Measurements from ENCODE around the gene PCDHGA4. TPM values are rescaled to one million over a fixed set of nuclear protein-coding genes. Genes with fewer than 3 reads are reported as not detected.

The PCDHGA4 gene
- total RNA-seq, 2 donors from 2014 or later, result 0.86 to 5.0 TPM

DNA sequence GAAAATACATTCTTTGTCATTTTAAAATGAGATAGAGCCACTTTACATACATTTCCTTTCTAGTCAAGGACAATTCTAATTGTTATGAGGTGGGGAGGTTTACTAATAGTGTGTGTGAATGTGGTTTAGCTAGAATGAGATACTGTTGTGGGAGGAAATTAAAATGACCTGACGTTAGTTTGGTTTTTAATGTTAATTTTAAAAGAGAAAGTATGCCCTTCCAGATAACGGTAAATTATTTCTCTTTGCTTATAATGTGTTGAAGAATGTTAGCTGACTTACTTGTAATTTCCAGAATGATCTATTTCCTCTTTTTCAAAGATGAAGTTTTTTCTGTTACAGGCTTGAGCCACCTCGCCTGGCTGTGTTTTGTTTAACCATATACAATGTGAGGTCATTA is 32.6 kb upstream of the PCDHGA4 start:
- Mint-ChIP-seq H3K27me3 (ENCODE audit: insufficient read depth) (peaks cover 8% of the 10 kb centered on the region), H3K9me3 (peaks cover 45% of the 10 kb centered on the region), H3K4me3 (peak overlapping the region; percentile 99), H3K4me1 (peaks cover 2% of the 10 kb centered on the region), H3K36me3 (ENCODE audit: low read depth) (peaks cover 30% of the 10 kb centered on the region), H3K27ac (no peak overlapping the region)
- no peak for DNase-seq
- no peak for TF ChIP-seq CTCF (conservative IDR thresholded peaks at IDR 0.05)
- Histone ChIP-seq H3K9me3 (ENCODE audit: control insufficient read depth, low read length) (peaks cover 46% of the 10 kb centered on the region), H3K4me1 (ENCODE audit: control insufficient read depth, insufficient read depth, low read length) (no peaks in the 10 kb centered on the region), H3K4me3 (ENCODE audit: low read length) (no peak overlapping the region), H3K9ac (ENCODE audit: extremely low read depth, low read length, poor library complexity, severe bottlenecking) (no peak overlapping the region), H3K36me3 (ENCODE audit: control insufficient read depth, insufficient read depth, low read length) (peaks cover 24% of the 10 kb centered on the region), H3K27ac (ENCODE audit: low read depth, low read length) (no peak overlapping the region), H3K27me3 (ENCODE audit: control insufficient read depth, insufficient read depth, low read length, poor library complexity, severe bottlenecking) (no peaks in the 10 kb centered on the region)
- 92 to 93% methylated on average over 2 of the region's 3 CpGs for WGBS, 2 experiments (ENCODE audit: insufficient coverage in 1 of 2, insufficient read length in 1 of 2)

DNA sequence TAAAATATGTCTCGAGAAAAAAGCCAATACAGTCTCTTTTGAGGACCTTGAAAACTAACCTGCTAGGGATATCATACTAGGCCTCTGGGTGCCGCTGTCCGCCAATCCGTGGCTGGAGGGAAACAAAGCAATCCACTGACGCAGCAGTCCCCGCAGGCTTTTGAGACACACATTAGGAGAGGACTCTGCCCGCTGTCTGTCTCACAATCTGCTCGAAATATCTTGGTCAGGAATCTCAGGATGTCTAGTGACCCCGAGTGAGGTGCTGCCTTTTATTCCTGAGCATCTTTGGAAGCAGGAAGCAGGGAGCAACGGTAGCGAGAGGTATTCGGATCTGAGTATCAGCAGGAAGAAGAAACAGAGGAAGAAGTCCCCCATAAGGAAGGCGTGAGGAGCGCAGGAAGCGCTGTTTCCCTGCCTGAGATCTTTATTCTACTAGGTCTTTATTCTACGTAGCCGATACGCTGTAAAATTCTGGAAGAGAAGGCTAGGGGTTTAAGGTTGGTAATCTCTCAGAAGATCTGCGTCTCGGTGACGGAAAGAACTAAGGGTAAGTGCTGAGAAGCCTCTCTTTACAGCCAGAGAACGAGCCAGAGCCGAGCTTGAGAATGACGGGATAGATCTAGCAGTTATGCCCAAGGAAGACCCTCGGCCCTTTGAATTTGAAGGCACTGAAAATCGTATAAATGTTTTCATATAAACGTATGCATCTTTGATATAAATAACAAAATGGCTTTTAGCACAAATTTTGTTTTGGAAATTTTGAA is 28.6 kb upstream of the PCDHGA4 start:
- peaks cover 13% of the 10 kb centered on the region for H3K27me3 Mint-ChIP-seq (ENCODE audit: insufficient read depth)
- Histone ChIP-seq H3K36me3 (ENCODE audit: control insufficient read depth, insufficient read depth, low read length) (no peaks in the 10 kb centered on the region), H3K27me3 (ENCODE audit: control insufficient read depth, insufficient read depth, low read length, poor library complexity, severe bottlenecking) (no peaks in the 10 kb centered on the region), H3K9ac (ENCODE audit: extremely low read depth, low read length, poor library complexity, severe bottlenecking) (peak overlapping the region; percentile 28), H3K4me1 (ENCODE audit: control insufficient read depth, insufficient read depth, low read length) (no peaks in the 10 kb centered on the region), H3K4me3 (ENCODE audit: low read length) (peak overlapping the region; percentile 61), H3K9me3 (ENCODE audit: control insufficient read depth, low read length) (peaks cover 15% of the 10 kb centered on the region), H3K27ac (ENCODE audit: low read depth, low read length) (no peak overlapping the region)
- 75 to 84% methylated on average over 27 of the region's 27 CpGs for WGBS, 2 experiments (ENCODE audit: insufficient coverage in 1 of 2, insufficient read length in 1 of 2)
- no peaks in the 10 kb centered on the region for H3K4me1 Mint-ChIP-seq
- H3K4me3 Mint-ChIP-seq, result peak overlapping the region; percentile 71
- TF ChIP-seq CTCF (conservative IDR thresholded peaks at IDR 0.05), result peak; percentile 89
- peak; percentile 91 for DNase-seq
- H3K36me3 Mint-ChIP-seq (ENCODE audit: low read depth), result peaks cover 9% of the 10 kb centered on the region
- peak overlapping the region; percentile 98 for H3K27ac Mint-ChIP-seq
- H3K9me3 Mint-ChIP-seq, result peaks cover 23% of the 10 kb centered on the region

GRCh38 chr5:141328231-141328630 is 26.6 kb upstream of the PCDHGA4 start:
- no peak overlapping the region for H3K27ac Mint-ChIP-seq

More at GRCh38 chr5:141328231-141328630, 26.6 kb upstream of the PCDHGA4 start:
- Histone ChIP-seq H3K9ac (ENCODE audit: extremely low read depth, low read length, poor library complexity, severe bottlenecking) (no peak overlapping the region), H3K9me3 (ENCODE audit: control insufficient read depth, low read length) (peaks cover 7% of the 10 kb centered on the region), H3K36me3 (ENCODE audit: control insufficient read depth, insufficient read depth, low read length) (no peaks in the 10 kb centered on the region), H3K4me1 (ENCODE audit: control insufficient read depth, insufficient read depth, low read length) (no peaks in the 10 kb centered on the region), H3K27me3 (ENCODE audit: control insufficient read depth, insufficient read depth, low read length, poor library complexity, severe bottlenecking) (no peaks in the 10 kb centered on the region), H3K27ac (ENCODE audit: low read depth, low read length) (no peak overlapping the region), H3K4me3 (ENCODE audit: low read length) (no peak overlapping the region)
- Mint-ChIP-seq H3K4me3 (no peak overlapping the region), H3K27me3 (ENCODE audit: insufficient read depth) (peaks cover 13% of the 10 kb centered on the region), H3K4me1 (no peaks in the 10 kb centered on the region), H3K9me3 (peaks cover 37% of the 10 kb centered on the region), H3K36me3 (ENCODE audit: low read depth) (peaks cover 14% of the 10 kb centered on the region)
- WGBS, 2 experiments (ENCODE audit: insufficient coverage in 1 of 2, insufficient read length in 1 of 2), result 85 to 90% methylated on average over 6 to 8 of the region's 8 CpGs
- no peak for TF ChIP-seq CTCF (conservative IDR thresholded peaks at IDR 0.05)
- no peak for DNase-seq

Data from endodermal cell (in vitro differentiated cells).